H1 (cell line): ENCODE measurements around the gene VSX1. TPM values are rescaled to one million over a fixed set of nuclear protein-coding genes. Genes with fewer than 3 reads are reported as not detected.

Source experiments
- CTCF ChIA-PET: fragments of 300-600 bp; sonication (Branson Sonifier 250); formaldehyde crosslinking; loops from one replicate; lab custom pipeline; 2021; ENCODE audit not compliant: partially characterized antibody; lab: Charles Lee
- POLR2A ChIA-PET: fragments of 300-600 bp; sonication (Branson Sonifier 250); formaldehyde crosslinking; loops from one replicate; lab custom pipeline; 2021; ENCODE audit warnings: inconsistent platforms; ENCODE audit not compliant: partially characterized antibody; lab: Charles Lee
- DNase-seq, 2 experiments: peaks; one replicate each; pipeline versions ENCODE4 v3.0.0 to v3.0.0-alpha.2; 2010 to 2022; ENCODE audit warnings: low spot score in 2 of 2, low read depth in 1 of 2, mixed read lengths in 1 of 2
- FAIRE-seq: peaks from 2 replicates; lab custom pipeline; 2011; peaks lifted over from hg19 to GRCh38; lab: Jason Lieb, UNC
- H2AFZ ChIP-seq: 2 replicates; pipeline ENCODE4 v1.8.1; 2012; ENCODE audit warnings: low read length, inconsistent platforms
- H2AK5ac ChIP-seq: 2 replicates; pipeline ENCODE4 v1.6.1; 2013; ENCODE audit warnings: low read depth, low read length
- H2BK120ac ChIP-seq: replicated peaks from 2 replicates; pipeline ENCODE3; 2013; ENCODE audit warnings: low read depth, low read length, inconsistent platforms
- H2BK12ac ChIP-seq: 2 replicates; pipeline ENCODE4 v1.6.1; 2013; ENCODE audit warnings: low read depth, low read length
- H2BK15ac ChIP-seq: 2 replicates; pipeline ENCODE4 v1.6.1; 2013; ENCODE audit warnings: low read length
- H2BK20ac ChIP-seq: 2 replicates; pipeline ENCODE4 v1.6.1; 2013; ENCODE audit warnings: low read length
- H2BK5ac ChIP-seq: 2 replicates; pipeline ENCODE4 v1.6.1; 2013; ENCODE audit warnings: low read depth, low read length
- H3K14ac ChIP-seq: 2 replicates; pipeline ENCODE4 v1.6.1; 2013; ENCODE audit warnings: inconsistent platforms; ENCODE audit not compliant: insufficient read length
- H3K18ac ChIP-seq: 2 replicates; pipeline ENCODE4 v1.6.1; 2013; ENCODE audit warnings: low read length; ENCODE audit errors: extremely low read depth
- H3K23ac ChIP-seq: 2 replicates; pipeline ENCODE4 v1.6.1; 2013; ENCODE audit warnings: inconsistent platforms; ENCODE audit not compliant: insufficient read length
- H3K23me2 ChIP-seq: 2 replicates; pipeline ENCODE4 v1.6.1; 2013; ENCODE audit warnings: low read depth, low read length
- H3K27ac ChIP-seq: 2 replicates; pipeline ENCODE4 v1.6.1; 2011; ENCODE audit warnings: low read depth, low read length, inconsistent platforms
- H3K27me3 ChIP-seq, 4 experiments: replicated peaks in 1 of 4; 1 replicate in 1 of 4; 2 replicates in 3 of 4; pipeline versions ENCODE4 v1.6.1 to v1.8.1; 2011 to 2013; ENCODE audit warnings: low read length in 3 of 4, mild to moderate bottlenecking in 3 of 4, inconsistent platforms in 2 of 4, mixed read lengths in 2 of 4, moderate library complexity in 1 of 4; ENCODE audit not compliant: control insufficient read depth in 3 of 4, insufficient read depth in 3 of 4; ENCODE audit errors: extremely low read depth in 1 of 4
- H3K36me3 ChIP-seq, 4 experiments: 2 replicates each; pipeline versions ENCODE4 v1.6.1 to v1.8.1; 2011 to 2013; ENCODE audit warnings: mild to moderate bottlenecking in 4 of 4, low read length in 3 of 4, moderate library complexity in 2 of 4, control low read depth in 1 of 4, inconsistent platforms in 1 of 4; ENCODE audit not compliant: insufficient read depth in 4 of 4, control insufficient read depth in 2 of 4
- H3K4ac ChIP-seq: replicated peaks from 2 replicates; pipeline ENCODE3; 2013; ENCODE audit warnings: low read length, low read depth, mixed read lengths, inconsistent platforms; ENCODE audit not compliant: insufficient read length
- H3K4me1 ChIP-seq, 4 experiments: replicated peaks in 1 of 4; 1 replicate in 1 of 4; 2 replicates in 3 of 4; pipeline versions ENCODE4 v1.6.1 to v1.8.1; 2011 to 2013; ENCODE audit warnings: low read length in 3 of 4, inconsistent platforms in 2 of 4, mixed read lengths in 1 of 4; ENCODE audit not compliant: insufficient read depth in 4 of 4, control insufficient read depth in 3 of 4
- H3K4me2 ChIP-seq, 2 experiments: 2 replicates each; pipeline versions ENCODE4 v1.6.1 to v1.8.1; 2011 to 2013; ENCODE audit warnings: low read depth in 2 of 2, low read length in 2 of 2, control low read depth in 1 of 2, inconsistent platforms in 1 of 2, mild to moderate bottlenecking in 1 of 2; ENCODE audit not compliant: insufficient read depth in 1 of 2
- H3K4me3 ChIP-seq, 4 experiments: fragments of 200-600, 300-600 bp in 1 of 4; sonication (generic), shearing (Covaris generic), sonication (Bioruptor Twin) in 1 of 4; 2 replicates each; pipeline versions ENCODE4 v1.5.1 to v1.8.1; 2011 to 2016; ENCODE audit warnings: low read length in 4 of 4, low read depth in 3 of 4, control low read depth in 2 of 4, inconsistent platforms in 2 of 4, mild to moderate bottlenecking in 2 of 4, mixed read lengths in 1 of 4, moderate library complexity in 1 of 4; ENCODE audit not compliant: insufficient read depth in 2 of 4; ENCODE audit errors: extremely low read depth in 1 of 4
- H3K56ac ChIP-seq: replicated peaks from 2 replicates; pipeline ENCODE3; 2013; ENCODE audit warnings: low read depth, mild to moderate bottlenecking, mixed read lengths, low read length, inconsistent platforms; ENCODE audit not compliant: insufficient read length
- H3K79me1 ChIP-seq: 2 replicates; pipeline ENCODE4 v1.6.1; 2013; ENCODE audit warnings: low read depth, low read length, control low read depth
- H3K79me2 ChIP-seq, 2 experiments: 2 replicates each; pipeline versions ENCODE4 v1.6.1 to v1.8.1; 2012 to 2013; ENCODE audit warnings: low read length in 2 of 2, mild to moderate bottlenecking in 2 of 2, inconsistent platforms in 1 of 2; ENCODE audit not compliant: insufficient read depth in 2 of 2, control insufficient read depth in 1 of 2
- H3K9ac ChIP-seq, 4 experiments: replicated peaks in 1 of 4; 1 replicate in 1 of 4; 2 replicates in 3 of 4; pipeline versions ENCODE4 v1.6.1 to v1.8.1; 2011 to 2013; ENCODE audit warnings: low read depth in 3 of 4, low read length in 3 of 4, control low read depth in 2 of 4, mild to moderate bottlenecking in 2 of 4, moderate library complexity in 2 of 4, inconsistent platforms in 1 of 4; ENCODE audit errors: extremely low read depth in 1 of 4
- H3K9me3 ChIP-seq, 2 experiments: 2 replicates each; pipeline versions ENCODE4 v1.6.1 to v1.8.1; 2012 to 2013; ENCODE audit warnings: mild to moderate bottlenecking in 2 of 2, moderate library complexity in 2 of 2, control low read depth in 1 of 2, inconsistent platforms in 1 of 2, low read depth in 1 of 2, low read length in 1 of 2, mixed read lengths in 1 of 2; ENCODE audit not compliant: insufficient read depth in 2 of 2
- H4K20me1 ChIP-seq, 2 experiments: replicated peaks in 1 of 2; 2 replicates each; pipeline versions ENCODE3 to v1.8.1; 2011 to 2013; ENCODE audit warnings: inconsistent platforms in 2 of 2, low read length in 2 of 2, mild to moderate bottlenecking in 1 of 2; ENCODE audit not compliant: insufficient read depth in 2 of 2, control insufficient read depth in 1 of 2
- H4K5ac ChIP-seq: 2 replicates; pipeline ENCODE4 v1.6.1; 2013; ENCODE audit warnings: low read length, low read depth, mixed read lengths, inconsistent platforms; ENCODE audit not compliant: insufficient read length
- H4K8ac ChIP-seq: 2 replicates; pipeline ENCODE4 v1.8.0; 2013; ENCODE audit warnings: mild to moderate bottlenecking, moderate library complexity, low read length, inconsistent platforms; ENCODE audit not compliant: insufficient read depth; ENCODE audit errors: extremely low read depth
- H4K91ac ChIP-seq: replicated peaks from 2 replicates; pipeline ENCODE3; 2013; ENCODE audit warnings: low read length, mixed read lengths, inconsistent platforms; ENCODE audit not compliant: insufficient read length
- RNF2 ChIP-seq: fragments of 200-900, 300-1000 bp; sonication (generic); IDR thresholded peaks from 2 replicates; pipeline ENCODE4 v1.7.1; 2016; ENCODE audit warnings: borderline replicate concordance, low read depth, mild to moderate bottlenecking, antibody characterized with exemption, low read length; ENCODE audit not compliant: poor library complexity, severe bottlenecking; ENCODE audit errors: missing control alignments
- SRF ChIP-seq: IDR thresholded peaks from 2 replicates; pipeline ENCODE4 v1.6.1; 2011; ENCODE audit warnings: mild to moderate bottlenecking, low read depth, low read length, moderate library complexity
- WGBS, 2 experiments: shearing (Covaris generic) in 1 of 2; methylation state at CpG; one replicate each; pipeline versions ENCODE4 v1.1.6 to v1.1.7; 2013 to 2015; ENCODE audit warnings: low lambda C conversion rate in 2 of 2, mixed read lengths in 2 of 2, inconsistent platforms in 1 of 2, low coverage in 1 of 2, missing lambda C conversion rate in 1 of 2; ENCODE audit not compliant: insufficient replicate concordance in 2 of 2, insufficient coverage in 1 of 2, insufficient read length in 1 of 2; ENCODE audit errors: extremely low coverage in 1 of 2, missing lambda C conversion rate in 1 of 2; 5-methylcytosine and 5-hydroxymethylcytosine counted together
- polyA plus RNA-seq, 7 experiments: library from polyadenylated mRNA; depleted of rRNA in 3 of 7; stranded (reverse) in 5 of 7; unstranded in 2 of 7; fragments of >200 nt in 5 of 7; fragments of 200-250 nt in 2 of 7; gene quantifications; 1 replicate in 5 of 7; 2 replicates in 1 of 7; 4 replicates in 1 of 7; pipeline versions ENCODE4 v1.2.1 to v1.2.3, GENCODE V29; 2011 to 2013; ENCODE audit warnings: missing spikeins in 2 of 7, mixed read lengths in 2 of 7
- total RNA-seq: library from RNA; stranded (reverse); fragmentation: NEBNext Ultra II Directional; extraction: Animal tissue kit (Norgen Biotek cat#: 25700); gene quantifications from 2 replicates; pipeline ENCODE4 v1.2.1, GENCODE V29; 2021

The VSX1 gene
- total and polyA plus RNA-seq, 2 of the 8 experiments (the other 6 are each of a cell fraction or from before 2014, with no cell fraction given), result 0.14 TPM; not detected in 1

DNA sequence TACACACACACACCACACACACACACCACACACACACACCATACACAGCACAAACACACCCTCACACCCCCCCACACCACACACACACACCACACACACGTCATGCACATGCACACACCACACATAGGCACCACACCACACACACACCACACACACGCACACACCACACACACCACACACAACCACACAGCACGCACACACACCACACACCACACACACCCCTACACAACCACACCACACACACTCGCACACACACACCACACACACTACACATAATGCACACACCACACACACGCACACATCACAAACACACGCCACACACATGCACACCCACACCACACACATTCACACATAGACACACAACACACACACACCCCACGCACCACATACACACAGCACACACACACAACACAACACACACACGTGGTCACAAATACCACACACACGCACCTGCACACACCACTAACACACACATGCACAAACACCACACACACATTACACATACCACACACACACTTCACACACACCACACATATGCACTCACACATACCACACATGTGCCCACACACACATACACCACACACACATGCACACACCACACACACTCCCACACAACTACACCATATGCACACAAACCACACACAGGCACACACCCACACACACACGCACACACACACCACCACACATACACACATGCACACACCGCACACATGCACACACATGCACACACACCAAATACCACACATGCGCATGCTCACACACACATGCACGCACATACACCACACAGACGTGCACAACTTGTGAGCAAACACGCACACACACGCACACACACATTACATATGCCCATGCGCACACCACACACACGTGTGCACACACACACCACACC, 14.6 kb downstream of the VSX1 start:
- Histone ChIP-seq H4K91ac (peak overlapping the region; percentile 38), H3K56ac (peak overlapping the region; percentile 100), H3K79me2 (no peaks in the 10 kb centered on the region), H3K4me3 (no peak overlapping the region), H3K9me3 (no peaks in the 10 kb centered on the region), H3K9ac (no peak overlapping the region), H2BK15ac (0 out of 2 replicates have a peak overlapping the region, but pooled peaks have one; percentile 5), H3K27ac (no peak overlapping the region), H3K27me3 (peaks cover 0 to 8% (median 3%) of the 10 kb centered on the region in 4 experiments; a peak in 6 of 7 replicates), H3K4me2 (no peak overlapping the region), H4K8ac (no peak overlapping the region; the same call in 1 of the 2 replicates), H4K20me1 (peaks cover 0 to 10% of the 10 kb centered on the region in 2 experiments), H3K23ac (peak overlapping the region; percentile 75), H4K5ac (no peak overlapping the region), H2AFZ (no peak overlapping the region), H3K14ac (no peak overlapping the region), H3K18ac (no peak overlapping the region), H3K23me2 (peaks cover 8% of the 10 kb centered on the region; the same call in 1 of the 2 replicates), H2BK5ac (no peak overlapping the region; the same call in 1 of the 2 replicates)
- 86% methylated on average over 18 of the region's 18 CpGs; no CpG with 5 or more reads in 1 of the 2 experiments for WGBS, 2 experiments
- POLR2A ChIA-PET, result no interaction called here
- no peak for DNase-seq
- TF ChIP-seq SRF (no peak), RNF2 (peak; percentile 28)
- TF ChIP-seq, all 59 proteins: peak for 1
- no peaks in the 10 kb centered on the region for H3K79me1 ChIP-seq
- no peak overlapping the region for H2BK20ac ChIP-seq
- no peaks in the 10 kb centered on the region for H3K36me3 ChIP-seq
- peak overlapping the region; percentile 94 for H3K4ac ChIP-seq
- peaks cover 0 to 8% (median 3%) of the 10 kb centered on the region in 4 experiments; a peak in 6 of 7 replicates for H3K4me1 ChIP-seq
- FAIRE-seq, result no peak
- peak overlapping the region; percentile 68; the same call in 1 of the 2 replicates for H2BK12ac ChIP-seq
- CTCF ChIA-PET, result interaction anchor here (9.1 kb wide), 1 partner anchor 72 kb away, joined by 121 read pairs; no protein-coding TSS in a partner anchor
- peak overlapping the region; percentile 4; the same call in 1 of the 2 replicates for H2AK5ac ChIP-seq
- no peak overlapping the region for H2BK120ac ChIP-seq
